Left lung (tissue), 10 donors: ENCODE measurements around the gene CPN2. TPM values are rescaled to one million over a fixed set of nuclear protein-coding genes. Genes with fewer than 3 reads are reported as not detected.

Source experiments
- ATAC-seq: fragments of 200-7000 bp; cut with Tn5 transposase; one replicate; pipeline ENCODE4 v1.9.1; 2020; ENCODE audit warnings: moderate library complexity
- DNase-seq, 4 donors: peaks; one replicate each; pipeline ENCODE4 v3.0.0-alpha.2; 2013 to 2020
- H3K27ac ChIP-seq, 2 donors: fragments of 200-600 bp; sonication (generic) in 1 of 2; one replicate each; pipeline versions ENCODE4 v1.5.0 to v1.8.0; 2020 to 2021
- H3K27me3 ChIP-seq, 2 donors: fragments of 200-600 bp; sonication (generic) in 1 of 2; one replicate each; pipeline versions ENCODE4 v1.5.0 to v1.8.0; 2020 to 2021
- H3K36me3 ChIP-seq, 2 donors: fragments of 200-600 bp; sonication (generic) in 1 of 2; one replicate each; pipeline versions ENCODE4 v1.5.0 to v1.8.0; 2020 to 2021
- H3K4me1 ChIP-seq, 2 donors: fragments of 200-600 bp; one replicate each; pipeline ENCODE4 v1.8.0; 2021
- H3K4me3 ChIP-seq, 2 donors: fragments of 200-600 bp; sonication (generic) in 1 of 2; one replicate each; pipeline versions ENCODE4 v1.5.0 to v1.8.0; 2020 to 2021; ENCODE audit warnings: mild to moderate bottlenecking in 1 of 2
- H3K9me3 ChIP-seq, 2 donors: fragments of 200-600 bp; sonication (generic) in 1 of 2; one replicate each; pipeline versions ENCODE4 v1.5.0 to v1.8.0; 2020 to 2021
- CTCF ChIP-seq, 2 donors: fragments of 200-600 bp; sonication (generic) in 1 of 2; IDR thresholded peaks; one replicate each; pipeline versions ENCODE4 v1.5.0 to v1.8.0; 2021; ENCODE audit warnings: antibody characterized with exemption in 2 of 2
- intact Hi-C, 2 donors: fragments of 100-400 bp; cut with DNase I; formaldehyde crosslinking; loops; one replicate each; pipeline versions ENCODE4 v1.11.2 to v1.14.2; 2022
- polyA plus RNA-seq, 6 donors: library from polyadenylated mRNA; unstranded; fragments of 120-200 nt; gene quantifications; one replicate each; pipeline ENCODE4 v1.2.1, GENCODE V29; 2013; ENCODE audit not compliant: insufficient read length in 6 of 6
- total RNA-seq, 2 donors: library from RNA; stranded (reverse); fragmentation: NEBNext Ultra II Directional; extraction: Animal tissue kit (Norgen Biotek cat#: 25700); gene quantifications; one replicate each; pipeline ENCODE4 v1.2.1, GENCODE V29; 2021
- donor health status: DM: no; HTN: yes; CAD: no.
- donor health status: DM: no; HTN: no; CAD: no.

CPN2 gene
- total and polyA plus RNA-seq, 8 donors, result not detected

- DNase-seq, result peak in 2 of 4 donors; percentile 63 to 83
- Histone ChIP-seq H3K27ac (peak overlapping the region; percentile 35 to 63), H3K4me1 (peaks cover 0 to 11% of the 10 kb centered on the region in 2 donors), H3K36me3 (no peaks in the 10 kb centered on the region), H3K4me3 (peak overlapping the region; percentile 16 to 18), H3K9me3 (no peaks in the 10 kb centered on the region), H3K27me3 (peaks cover 0 to 20% of the 10 kb centered on the region in 2 donors)
- ATAC-seq, result peak; percentile 85
- TF ChIP-seq CTCF (IDR thresholded peaks at IDR 0.05), result no peak
- intact Hi-C loops, result no loop called here
These were observed 54.5 kb downstream of the CPN2 start for GRCh38 chr3:194296454-194297263.

GRCh38 chr3:194294895-194295214 is 56.3 kb downstream of the CPN2 start:
- H3K9me3 ChIP-seq, result no peaks in the 10 kb centered on the region
- intact Hi-C loops, result no loop called here
- no peak overlapping the region for H3K27ac ChIP-seq
- peaks cover 0 to 20% of the 10 kb centered on the region in 2 donors for H3K27me3 ChIP-seq
- no peak for ATAC-seq
- H3K4me1 ChIP-seq, result peaks cover 0 to 4% of the 10 kb centered on the region in 2 donors
- H3K36me3 ChIP-seq, result no peaks in the 10 kb centered on the region
- H3K4me3 ChIP-seq, result no peak overlapping the region
- TF ChIP-seq CTCF (IDR thresholded peaks at IDR 0.05), result no peak
- no peak for DNase-seq

GRCh38 chr3:194294199-194294894 is 56.8 kb downstream of the CPN2 start:
- intact Hi-C loops, result no loop called here
- peaks cover 0 to 20% of the 10 kb centered on the region in 2 donors for H3K27me3 ChIP-seq

GRCh38 chr3:194293546-194294198 is 57.5 kb downstream of the CPN2 start:
- DNase-seq (no peak), ATAC-seq (no peak)
- no peaks in the 10 kb centered on the region for H3K36me3 ChIP-seq
- H3K4me3 ChIP-seq, result no peak overlapping the region
- no peak overlapping the region for H3K27ac ChIP-seq
- no peak for TF ChIP-seq CTCF (IDR thresholded peaks at IDR 0.05)
- H3K9me3 ChIP-seq, result no peaks in the 10 kb centered on the region
- intact Hi-C loops, result no loop called here
- H3K4me1 ChIP-seq, result peaks cover 0 to 4% of the 10 kb centered on the region in 2 donors
- peaks cover 0 to 20% of the 10 kb centered on the region in 2 donors for H3K27me3 ChIP-seq

More at GRCh38 chr3:194294199-194294894, 56.8 kb downstream of the CPN2 start:
- Histone ChIP-seq H3K27ac (no peak overlapping the region), H3K36me3 (no peaks in the 10 kb centered on the region), H3K9me3 (no peaks in the 10 kb centered on the region), H3K4me3 (no peak overlapping the region), H3K4me1 (peaks cover 0 to 4% of the 10 kb centered on the region in 2 donors)
- DNase-seq (no peak), ATAC-seq (no peak)
- TF ChIP-seq CTCF (IDR thresholded peaks at IDR 0.05), result no peak

- Histone ChIP-seq H3K4me3 (no peak overlapping the region), H3K4me1 (peaks cover 0 to 4% of the 10 kb centered on the region in 2 donors), H3K27ac (no peak overlapping the region), H3K27me3 (peaks cover 0 to 16% of the 10 kb centered on the region in 2 donors), H3K36me3 (no peaks in the 10 kb centered on the region), H3K9me3 (no peaks in the 10 kb centered on the region)
- no peak for TF ChIP-seq CTCF (IDR thresholded peaks at IDR 0.05)
- DNase-seq (no peak), ATAC-seq (no peak)
- intact Hi-C loops, result no loop called here
These were observed 58.8 kb downstream of the CPN2 start for GRCh38 chr3:194292331-194292730.
